ENCODE results near the gene AHRR.

DNA sequence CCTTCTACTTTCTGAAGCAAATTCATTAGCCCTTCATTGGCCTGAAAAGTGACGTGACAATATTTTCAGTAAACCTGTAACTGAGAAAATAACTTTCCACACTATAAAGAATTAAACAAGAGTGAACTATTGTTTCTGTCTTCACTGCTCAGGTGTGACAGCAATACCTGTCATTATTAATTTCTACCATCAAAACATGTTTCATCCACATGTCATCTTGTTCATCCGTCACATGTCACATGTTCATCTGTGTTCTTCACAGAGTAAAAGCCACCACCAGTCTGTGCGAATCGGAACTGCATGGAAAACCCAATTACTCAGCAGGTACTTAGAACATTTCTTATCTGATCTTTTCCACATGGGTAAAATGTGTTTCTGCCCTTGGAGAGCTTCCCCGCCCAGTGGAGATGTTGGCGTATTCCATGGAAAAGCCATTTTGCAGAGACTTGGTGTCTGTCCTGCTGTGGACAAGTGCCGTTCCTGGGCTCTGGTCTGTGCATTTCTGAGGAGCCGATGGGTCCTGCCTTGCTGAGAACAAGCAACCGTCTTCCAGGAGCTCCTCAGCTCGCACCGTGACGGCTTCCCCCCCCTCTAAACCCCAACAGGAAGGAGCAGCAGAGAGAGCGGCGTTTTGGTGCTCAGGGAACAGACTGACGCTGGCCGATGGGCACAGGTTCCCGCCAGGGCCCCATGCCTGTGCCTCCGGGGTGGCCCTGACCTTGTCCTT, 110.8 kb downstream of the AHRR start:
- no peak for TF ChIP-seq POLR2A (IDR thresholded peaks at IDR 0.05)
- TF ChIP-seq, protein P1, sequence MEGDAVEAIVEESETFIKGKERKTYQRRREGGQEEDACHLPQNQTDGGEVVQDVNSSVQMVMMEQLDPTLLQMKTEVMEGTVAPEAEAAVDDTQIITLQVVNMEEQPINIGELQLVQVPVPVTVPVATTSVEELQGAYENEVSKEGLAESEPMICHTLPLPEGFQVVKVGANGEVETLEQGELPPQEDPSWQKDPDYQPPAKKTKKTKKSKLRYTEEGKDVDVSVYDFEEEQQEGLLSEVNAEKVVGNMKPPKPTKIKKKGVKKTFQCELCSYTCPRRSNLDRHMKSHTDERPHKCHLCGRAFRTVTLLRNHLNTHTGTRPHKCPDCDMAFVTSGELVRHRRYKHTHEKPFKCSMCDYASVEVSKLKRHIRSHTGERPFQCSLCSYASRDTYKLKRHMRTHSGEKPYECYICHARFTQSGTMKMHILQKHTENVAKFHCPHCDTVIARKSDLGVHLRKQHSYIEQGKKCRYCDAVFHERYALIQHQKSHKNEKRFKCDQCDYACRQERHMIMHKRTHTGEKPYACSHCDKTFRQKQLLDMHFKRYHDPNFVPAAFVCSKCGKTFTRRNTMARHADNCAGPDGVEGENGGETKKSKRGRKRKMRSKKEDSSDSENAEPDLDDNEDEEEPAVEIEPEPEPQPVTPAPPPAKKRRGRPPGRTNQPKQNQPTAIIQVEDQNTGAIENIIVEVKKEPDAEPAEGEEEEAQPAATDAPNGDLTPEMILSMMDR (IDR thresholded peaks at IDR 0.05) = no peak
- no peak for TF ChIP-seq POLR2AphosphoS5 (IDR thresholded peaks at IDR 0.05)
